ENCODE results near the gene INO80C. TPM values are rescaled to one million over a fixed set of nuclear protein-coding genes. Genes with fewer than 3 reads are reported as not detected.

The INO80C gene
- total RNA-seq, 1 donor, result 4.8 TPM

DNA sequence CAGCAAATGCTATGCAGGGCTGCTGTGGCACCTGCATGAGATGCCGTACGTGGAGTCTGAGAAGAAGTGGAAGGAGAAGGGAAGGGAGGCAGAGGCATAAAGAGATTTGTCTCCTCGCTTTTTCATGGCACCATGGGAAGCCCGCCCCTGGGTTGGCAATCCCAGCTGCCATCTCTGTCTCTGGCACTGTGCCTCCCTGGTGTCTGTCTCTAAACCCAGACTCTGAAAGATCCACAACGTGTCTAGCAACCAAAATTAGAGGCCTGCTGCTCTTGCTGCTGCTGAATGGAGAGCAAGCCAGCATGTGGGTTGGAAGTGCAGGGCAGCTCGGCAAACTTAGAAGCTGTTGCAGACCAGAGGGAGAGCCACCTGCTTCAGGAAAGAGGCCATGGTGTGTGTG is 53.1 kb downstream of the INO80C start:
- H3K4me3 ChIP-seq (ENCODE audit: low read depth, low read length), result no peak overlapping the region
- TF ChIP-seq CTCF (IDR thresholded peaks at IDR 0.05; ENCODE audit: insufficient read depth, low read length), result no peak
- no peak for DNase-seq (ENCODE audit: low read depth)

- H3K4me3 ChIP-seq (ENCODE audit: low read depth, low read length), result no peak overlapping the region
- no peak for DNase-seq (ENCODE audit: low read depth)
- no peak for TF ChIP-seq CTCF (IDR thresholded peaks at IDR 0.05; ENCODE audit: insufficient read depth, low read length)
These were observed 53.9 kb downstream of the INO80C start for GRCh38 chr18:35443847-35444246.

- no peak for DNase-seq (ENCODE audit: low read depth)
- TF ChIP-seq CTCF (IDR thresholded peaks at IDR 0.05; ENCODE audit: insufficient read depth, low read length), result no peak
- no peak overlapping the region for H3K4me3 ChIP-seq (ENCODE audit: low read depth, low read length)
These were observed 54.3 kb downstream of the INO80C start for GRCh38 chr18:35443434-35443833.

DNA sequence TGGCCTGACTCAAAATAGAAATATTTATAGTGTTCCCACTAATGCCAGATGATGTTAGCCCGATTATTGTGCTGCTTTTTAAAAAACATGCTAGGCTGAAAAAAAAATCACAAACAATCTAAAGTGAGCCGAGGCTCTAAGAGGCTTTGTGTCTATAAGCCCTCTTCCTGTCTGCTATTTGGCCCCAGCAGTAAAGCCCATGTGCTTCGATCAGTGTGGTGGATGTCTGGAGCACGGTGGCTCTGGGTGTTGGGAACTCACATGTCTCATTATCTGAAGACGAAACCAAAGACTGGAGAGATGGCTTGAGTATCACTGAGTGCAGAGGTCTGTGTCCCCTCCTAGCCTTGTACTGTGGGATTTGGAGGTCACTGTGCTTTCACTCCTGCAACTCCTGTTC is 55.1 kb downstream of the INO80C start:
- H3K4me3 ChIP-seq (ENCODE audit: low read depth, low read length), result no peak overlapping the region
- no peak for DNase-seq (ENCODE audit: low read depth)
- no peak for TF ChIP-seq CTCF (IDR thresholded peaks at IDR 0.05; ENCODE audit: insufficient read depth, low read length)

DNA sequence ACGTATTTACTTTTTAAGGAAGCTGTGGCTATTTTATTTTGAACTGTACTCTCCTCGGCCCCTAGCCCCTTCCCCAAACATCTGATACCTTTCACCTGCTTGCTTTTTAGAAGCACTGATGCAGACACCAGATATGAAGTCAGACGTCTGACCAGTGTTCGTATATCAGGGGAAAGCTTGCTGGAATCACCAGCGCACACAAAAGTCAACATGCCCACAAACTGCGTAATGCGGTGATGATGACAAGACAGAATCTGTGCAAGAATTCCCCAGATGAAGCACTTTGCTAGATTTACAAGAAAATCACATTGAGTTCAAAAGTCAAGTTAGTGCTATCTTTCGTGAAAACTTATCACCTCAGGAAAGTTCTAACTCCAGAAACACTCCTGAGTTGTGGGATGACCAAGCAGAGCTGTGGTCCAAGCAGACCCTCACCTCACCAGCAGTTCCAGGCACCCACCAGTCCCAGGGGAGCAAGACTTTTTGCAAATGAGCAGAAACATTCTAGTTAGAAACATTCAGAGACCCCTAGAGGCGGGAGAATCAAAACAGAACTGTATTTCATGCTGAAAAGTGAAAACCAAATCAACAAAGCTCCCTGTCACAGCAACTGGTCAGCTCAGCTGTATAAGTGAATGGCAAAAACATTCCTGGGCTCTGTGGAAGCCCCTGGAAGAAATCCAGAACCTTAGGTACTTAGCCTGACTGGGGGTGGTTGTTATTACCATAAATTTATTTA is 55.7 kb downstream of the INO80C start:
- no peak for TF ChIP-seq CTCF (IDR thresholded peaks at IDR 0.05; ENCODE audit: insufficient read depth, low read length)
- DNase-seq (ENCODE audit: low read depth), result no peak

GRCh38 chr18:35438480-35439234 is 59.1 kb downstream of the INO80C start:
- H3K4me3 ChIP-seq (ENCODE audit: low read depth, low read length), result no peak overlapping the region
- DNase-seq (ENCODE audit: low read depth), result no peak
- no peak for TF ChIP-seq CTCF (IDR thresholded peaks at IDR 0.05; ENCODE audit: insufficient read depth, low read length)

More for the DNA sequence above, 55.7 kb downstream of the INO80C start:
- no peak overlapping the region for H3K4me3 ChIP-seq (ENCODE audit: low read depth, low read length)
